ENCODE measurements around the gene CORIN. TPM values are rescaled to one million over a fixed set of nuclear protein-coding genes. Genes with fewer than 3 reads are reported as not detected.

The CORIN gene
- total and polyA plus RNA-seq, 2 of the 13 experiments (the other 11 are each of a cell fraction or from before 2014, with no cell fraction given), result 0.84 to 1.2 TPM

- no peak for TF ChIP-seq HNRNPLL (IDR thresholded peaks at IDR 0.05; ENCODE audit: low read depth, low read length, poor library complexity, severe bottlenecking)
- TF ChIP-seq ZSCAN9 (CRISPR knock-in tag; IDR thresholded peaks at IDR 0.05; ENCODE audit: borderline replicate concordance), result no peak
- TF ChIP-seq NR1H2 (CRISPR knock-in tag; IDR thresholded peaks at IDR 0.05; ENCODE audit: borderline replicate concordance, low read depth), result no peak
- no peak for TF ChIP-seq GFI1 (CRISPR knock-in tag; IDR thresholded peaks at IDR 0.05; ENCODE audit: borderline replicate concordance)
- TF ChIP-seq ZNF12 (CRISPR knock-in tag; IDR thresholded peaks at IDR 0.05), result no peak
- TF ChIP-seq ZNF709 (CRISPR knock-in tag; IDR thresholded peaks at IDR 0.05), result no peak
- no peak for TF ChIP-seq PREB (CRISPR knock-in tag; IDR thresholded peaks at IDR 0.05)
- no peak for TF ChIP-seq MTA3 (CRISPR knock-in tag; IDR thresholded peaks at IDR 0.05)
- TF ChIP-seq NR2F6 (IDR thresholded peaks at IDR 0.05), result peak; percentile 85
- TF ChIP-seq NR2F6 (CRISPR knock-in tag; IDR thresholded peaks at IDR 0.05), result peak; percentile 67; the same call in 1 of the 2 replicates
- no peak for TF ChIP-seq ZBTB49 (CRISPR knock-in tag; IDR thresholded peaks at IDR 0.05; ENCODE audit: borderline replicate concordance)
- TF ChIP-seq ZNF234 (CRISPR knock-in tag; conservative IDR thresholded peaks at IDR 0.05), result no peak
- no peak for TF ChIP-seq MLLT10 (CRISPR knock-in tag; IDR thresholded peaks at IDR 0.05)
- TF ChIP-seq ZMYM4 (CRISPR knock-in tag; IDR thresholded peaks at IDR 0.05), result no peak
- TF ChIP-seq TCF12 (IDR thresholded peaks at IDR 0.05), result no peak
- no peak for TF ChIP-seq TCF12 (CRISPR knock-in tag; IDR thresholded peaks at IDR 0.05)
- TF ChIP-seq ZNF343 (CRISPR knock-in tag; IDR thresholded peaks at IDR 0.05), result no peak
- TF ChIP-seq ZNF280B (CRISPR knock-in tag; IDR thresholded peaks at IDR 0.05; ENCODE audit: borderline replicate concordance), result no peak
- no peak for TF ChIP-seq HHEX (CRISPR knock-in tag; IDR thresholded peaks at IDR 0.05)
- 0 out of 2 replicates have a peak, but pooled peaks have one; percentile 15 for TF ChIP-seq PAXIP1 (CRISPR knock-in tag; conservative IDR thresholded peaks at IDR 0.05)
- no peak for TF ChIP-seq SPEN (CRISPR knock-in tag; IDR thresholded peaks at IDR 0.05; ENCODE audit: low read depth)
- TF ChIP-seq RFXANK (CRISPR knock-in tag; IDR thresholded peaks at IDR 0.05), result no peak
- no peak for TF ChIP-seq TRIM24 (CRISPR knock-in tag; IDR thresholded peaks at IDR 0.05)
- TF ChIP-seq ZNF780A (CRISPR knock-in tag; IDR thresholded peaks at IDR 0.05), result no peak
- no peak for TF ChIP-seq ZSCAN21 (CRISPR knock-in tag; IDR thresholded peaks at IDR 0.05; ENCODE audit: borderline replicate concordance)
- TF ChIP-seq ZFP36L1 (CRISPR knock-in tag; IDR thresholded peaks at IDR 0.05), result no peak
These were observed 88.0 kb downstream of the CORIN start (continued) for GRCh38 chr4:47749858-47750257.

Measured in HepG2 (cell line).